K562 (cell line): ENCODE results near the gene SLC25A1. TPM values are rescaled to one million over a fixed set of nuclear protein-coding genes. Genes with fewer than 3 reads are reported as not detected.

Experiments
- ATAC-seq: fragments of 200-7000 bp; cut with Tn5 transposase; 3 replicates; pipeline ENCODE4 v1.9.1; 2020; ENCODE audit warnings: moderate library complexity
- BruUV-seq: library from RNA; stranded (reverse); fragments of 400-500 nt; replicated peaks from 2 replicates; lab custom pipeline; 2021; lab: Mats Ljungman, UMichigan
- CTCF ChIA-PET: fragments of 300-600 bp; formaldehyde crosslinking; extraction: SDS; loops from one replicate; lab custom pipeline; 2021; ENCODE audit warnings: low intra/inter-chr PET ratio; lab: Yijun Ruan, JAX
- POLR2A ChIA-PET: fragments of 300-600, 350-650 bp; sonication (Branson Sonifier 250); formaldehyde crosslinking; extraction: SDS; loops from one replicate; lab custom pipeline; 2021; ENCODE audit warnings: antibody characterized with exemption, inconsistent platforms; lab: Yijun Ruan, JAX
- DNase-seq, 4 experiments: peaks; one replicate each; pipeline versions ENCODE4 v3.0.0 to v3.0.0-alpha.2; 2011 to 2018; ENCODE audit warnings: low spot score in 3 of 4, mixed read lengths in 3 of 4; ENCODE audit errors: extremely low read depth in 1 of 4
- FAIRE-seq: peaks from 2 replicates; lab custom pipeline; 2011; peaks lifted over from hg19 to GRCh38; lab: Jason Lieb, UNC
- H2AFZ ChIP-seq: 2 replicates; pipeline ENCODE4 v1.6.0; 2011; ENCODE audit warnings: low read depth, low read length, control low read depth, inconsistent platforms
- H3K27ac ChIP-seq: fragments of 200-600 bp; 3 replicates; pipeline ENCODE4 v1.8.0; 2011; ENCODE audit warnings: low read depth, mild to moderate bottlenecking, control low read depth, inconsistent platforms, low read length, moderate library complexity, mixed read lengths; ENCODE audit errors: extremely low read depth
- H3K27me3 ChIP-seq, 2 experiments: fragments of 300-600 bp in 1 of 2; 2 replicates in 1 of 2; 3 replicates in 1 of 2; pipeline versions ENCODE4 v1.6.0 to v1.8.0; 2011; ENCODE audit warnings: inconsistent platforms in 2 of 2, low read length in 2 of 2, mild to moderate bottlenecking in 1 of 2, mixed read lengths in 1 of 2, moderate library complexity in 1 of 2; ENCODE audit not compliant: control insufficient read depth in 2 of 2, insufficient read depth in 2 of 2
- H3K36me3 ChIP-seq: fragments of 300-600 bp; 3 replicates; pipeline ENCODE4 v1.8.0; 2011; ENCODE audit warnings: mild to moderate bottlenecking, low read length, inconsistent platforms; ENCODE audit not compliant: control insufficient read depth, insufficient read depth
- H3K4me1 ChIP-seq, 2 experiments: fragments of 200-600 bp in 1 of 2; replicated peaks in 1 of 2; 2 replicates in 1 of 2; 3 replicates in 1 of 2; pipeline versions ENCODE4 v1.5.1 to v1.8.0; 2011; ENCODE audit warnings: inconsistent platforms in 2 of 2, low read length in 2 of 2, mild to moderate bottlenecking in 1 of 2, mixed read lengths in 1 of 2, moderate library complexity in 1 of 2; ENCODE audit not compliant: control insufficient read depth in 2 of 2, insufficient read depth in 2 of 2
- H3K4me2 ChIP-seq: 2 replicates; pipeline ENCODE4 v1.6.1; 2011; ENCODE audit warnings: low read length, control low read depth, inconsistent platforms, mixed read lengths; ENCODE audit not compliant: insufficient read depth
- H3K4me3 ChIP-seq: fragments of 200-600 bp; sonication (generic), shearing (Covaris generic); 2 replicates; pipeline ENCODE4 v1.5.1; 2016; ENCODE audit warnings: control low read depth, inconsistent platforms
- H3K79me2 ChIP-seq: fragments of 200-600 bp; 3 replicates; pipeline ENCODE4 v1.8.0; 2011; ENCODE audit warnings: low read length, inconsistent platforms; ENCODE audit not compliant: control insufficient read depth, insufficient read depth
- H3K9ac ChIP-seq, 2 experiments: 2 replicates each; pipeline versions ENCODE4 v1.6.0 to v1.6.1; 2011; ENCODE audit warnings: low read depth in 2 of 2, low read length in 2 of 2, control low read depth in 1 of 2, inconsistent platforms in 1 of 2, mild to moderate bottlenecking in 1 of 2, mixed read lengths in 1 of 2; ENCODE audit not compliant: insufficient read depth in 1 of 2
- H3K9me1 ChIP-seq: one replicate; pipeline ENCODE4 v1.6.0; 2011; ENCODE audit warnings: inconsistent platforms, mild to moderate bottlenecking, low read length, moderate library complexity; ENCODE audit not compliant: control insufficient read depth, insufficient read depth
- H3K9me3 ChIP-seq: replicated peaks from 2 replicates; pipeline ENCODE4 v1.5.1; 2011; ENCODE audit warnings: low read depth, low read length, inconsistent platforms; ENCODE audit not compliant: control insufficient read depth, insufficient read depth
- H4K20me1 ChIP-seq: replicated peaks from 2 replicates; pipeline ENCODE4 v1.6.1; 2011; ENCODE audit warnings: low read length, inconsistent platforms, mixed read lengths; ENCODE audit not compliant: control insufficient read depth, insufficient read depth
- BCOR ChIP-seq: fragments of 450-650 bp; IDR thresholded peaks from 2 replicates; pipeline ENCODE4 v1.6.1; 2016
- HNRNPLL ChIP-seq: fragments of 200-400 bp; formaldehyde crosslinking; IDR thresholded peaks from 2 replicates; pipeline ENCODE4 v1.6.1; 2017; ENCODE audit warnings: low read length, low read depth, mild to moderate bottlenecking; ENCODE audit not compliant: poor library complexity, severe bottlenecking
- KAT2B ChIP-seq: IDR thresholded peaks from one replicate; pipeline ENCODE4 v1.6.1; 2012; ENCODE audit warnings: low read depth, mild to moderate bottlenecking, control low read depth, inconsistent platforms, low read length, moderate library complexity
- PHB ChIP-seq: fragments of 250-450 bp; sonication (Bioruptor Pico); IDR thresholded peaks from 2 replicates; pipeline ENCODE4 v1.5.0; 2021
- POLR2AphosphoS2 ChIP-seq: IDR thresholded peaks from 2 replicates; pipeline ENCODE4 v1.6.1; 2012; ENCODE audit warnings: low read length, improper control_type of control experiment
- SMARCE1 ChIP-seq: fragments of 450-650 bp; IDR thresholded peaks from 2 replicates; pipeline ENCODE4 v1.7.1; 2016; ENCODE audit warnings: mild to moderate bottlenecking
- ZNF174 ChIP-seq: fragments of 250-450 bp; sonication (Bioruptor Pico); IDR thresholded peaks from 2 replicates; pipeline ENCODE4 v1.4.0; 2020; ENCODE audit warnings: mild to moderate bottlenecking
- ZNF699 ChIP-seq: fragments of 250-450 bp; sonication (Bioruptor Pico); IDR thresholded peaks from 2 replicates; pipeline ENCODE4 v1.8.0; 2021; ENCODE audit warnings: mild to moderate bottlenecking, moderate library complexity; ENCODE audit not compliant: insufficient replicate concordance
- WGBS: fragments of 100-300 bp; shearing (Covaris generic); methylation state at CpG from one replicate; pipeline ENCODE4 v1.1.6; 2016; ENCODE audit warnings: low coverage, mixed read lengths; ENCODE audit not compliant: insufficient coverage; ENCODE audit errors: missing lambda C conversion rate; 5-methylcytosine and 5-hydroxymethylcytosine counted together
- in situ Hi-C: fragments of 300-500 bp; cut with MboI; formaldehyde crosslinking; loops from 4 replicates; pipeline ENCODE4 v1.15.0; 2018; ENCODE audit warnings: inconsistent platforms, mixed read lengths
- intact Hi-C: fragments of 100-400 bp; cut with micrococcal nuclease; formaldehyde crosslinking; loops from 2 replicates; pipeline ENCODE4 v1.14.2; 2022
- polyA plus RNA-seq, 8 experiments: library from polyadenylated mRNA; depleted of rRNA in 4 of 8; stranded (reverse) in 5 of 8; unstranded in 3 of 8; fragments of >200 nt; fragmentation: Nextera tagmentation in 2 of 8; fragmentation: Illumina TruSeq in 1 of 8; extraction: Ambion mirVana in 2 of 8; extraction: Trizol in 1 of 8; gene quantifications; 2 replicates each; pipeline versions ENCODE4 v1.2.1 to v1.2.3, GENCODE V29; 2011 to 2014; ENCODE audit warnings: inconsistent platforms in 1 of 8, missing spikeins in 1 of 8
- total RNA-seq, 7 experiments: library from RNA; depleted of rRNA in 6 of 7; stranded (reverse); fragments of >200 nt in 6 of 7; fragmentation: Illumina TruSeq in 2 of 7; extraction: Trizol in 2 of 7; gene quantifications; 2 replicates each; pipeline versions ENCODE4 v1.2.1 to v1.2.3, GENCODE V29; 2011 to 2021; ENCODE audit warnings: low replicate concordance in 1 of 7
- TF ChIP-seq, protein P1 (sequence below), 2 experiments: fragments of 450-650 bp in 1 of 2; sonication (generic) in 1 of 2; formaldehyde crosslinking in 1 of 2; IDR thresholded peaks; 2 replicates each; pipeline versions ENCODE4 v1.7.1 to v1.9.0; 2016 to 2022; ENCODE audit warnings: inconsistent platforms in 1 of 2, mild to moderate bottlenecking in 1 of 2, missing genetic modification reagents in 1 of 2
- TF ChIP-seq, protein P2 (sequence below), 3 experiments: fragments of 200-800 bp in 1 of 3; fragments of 250-450 bp in 1 of 3; fragments of 450-650 bp in 1 of 3; sonication (Bioruptor Pico) in 1 of 3; sonication (Bioruptor generic) in 1 of 3; formaldehyde crosslinking in 1 of 3; IDR thresholded peaks; 2 replicates each; pipeline versions ENCODE4 v1.6.1 to v1.8.0; 2016 to 2022; ENCODE audit warnings: mild to moderate bottlenecking in 2 of 3, missing genetic modification characterization in 2 of 3, missing compliant biosample characterization in 1 of 3, moderate library complexity in 1 of 3

Gene SLC25A1
- total and polyA plus RNA-seq, 9 of the 15 experiments (the other 6 are each of a cell fraction or from before 2014, with no cell fraction given) = 11.0 to 408 (median 110) TPM

DNA sequence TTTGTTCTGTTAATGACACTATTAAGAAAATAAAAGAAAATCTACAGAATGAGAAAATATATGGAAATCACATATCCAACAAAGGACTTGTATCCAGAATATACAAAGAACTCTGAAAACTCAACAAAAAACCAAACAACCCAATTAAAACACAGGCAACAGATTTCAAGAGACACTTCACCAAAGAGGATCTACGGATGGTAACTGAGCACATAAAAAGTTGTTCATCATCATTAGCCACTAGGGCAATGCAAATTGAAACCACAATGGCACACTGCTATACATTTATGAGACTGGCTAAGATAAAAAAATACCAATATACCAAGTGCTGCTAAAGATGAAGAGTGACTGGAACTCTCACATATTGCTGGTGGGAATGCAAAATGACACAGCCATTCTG, 34.5 kb upstream of the SLC25A1 start:
- H3K27me3 ChIP-seq = peaks cover 34 to 39% of the 10 kb centered on the region in 2 experiments
- H3K79me2 ChIP-seq = no peaks in the 10 kb centered on the region
- WGBS = 15% methylated on average over 1 of the region's 1 CpG
- no peak overlapping the region for H3K9ac ChIP-seq
- no peak for DNase-seq
- FAIRE-seq = no peak
- ChIA-PET CTCF (no interaction called here), POLR2A (interaction anchor here (0.6 kb wide), 1 partner anchor 916 kb away, joined by 3 read pairs; no protein-coding TSS in a partner anchor)
- no peak overlapping the region for H3K4me2 ChIP-seq
- H3K9me1 ChIP-seq = no peaks in the 10 kb centered on the region
- intact Hi-C loops (no loop called here), in situ Hi-C loops (no loop called here)
- 0 out of 2 replicates have a peak, but pooled peaks cover 7% of the 10 kb centered on the region for H4K20me1 ChIP-seq
- no peak overlapping the region for H2AFZ ChIP-seq
- H3K36me3 ChIP-seq = no peaks in the 10 kb centered on the region
- no peak for ATAC-seq
- peaks cover 3 to 7% of the 10 kb centered on the region in 2 experiments for H3K4me1 ChIP-seq
- no TSS peak for BruUV-seq
- H3K27ac ChIP-seq = no peak overlapping the region
- H3K9me3 ChIP-seq = no peaks in the 10 kb centered on the region
- no peak overlapping the region for H3K4me3 ChIP-seq
- TF ChIP-seq ZNF174 (CRISPR knock-in tag) (no peak), POLR2AphosphoS2 (no peak), HNRNPLL (no peak), BCOR (no peak), SMARCE1 (no peak), KAT2B (no peak), PHB (CRISPR knock-in tag) (no peak), ZNF699 (CRISPR knock-in tag) (peak; percentile 73)
- TF ChIP-seq, protein P1, sequence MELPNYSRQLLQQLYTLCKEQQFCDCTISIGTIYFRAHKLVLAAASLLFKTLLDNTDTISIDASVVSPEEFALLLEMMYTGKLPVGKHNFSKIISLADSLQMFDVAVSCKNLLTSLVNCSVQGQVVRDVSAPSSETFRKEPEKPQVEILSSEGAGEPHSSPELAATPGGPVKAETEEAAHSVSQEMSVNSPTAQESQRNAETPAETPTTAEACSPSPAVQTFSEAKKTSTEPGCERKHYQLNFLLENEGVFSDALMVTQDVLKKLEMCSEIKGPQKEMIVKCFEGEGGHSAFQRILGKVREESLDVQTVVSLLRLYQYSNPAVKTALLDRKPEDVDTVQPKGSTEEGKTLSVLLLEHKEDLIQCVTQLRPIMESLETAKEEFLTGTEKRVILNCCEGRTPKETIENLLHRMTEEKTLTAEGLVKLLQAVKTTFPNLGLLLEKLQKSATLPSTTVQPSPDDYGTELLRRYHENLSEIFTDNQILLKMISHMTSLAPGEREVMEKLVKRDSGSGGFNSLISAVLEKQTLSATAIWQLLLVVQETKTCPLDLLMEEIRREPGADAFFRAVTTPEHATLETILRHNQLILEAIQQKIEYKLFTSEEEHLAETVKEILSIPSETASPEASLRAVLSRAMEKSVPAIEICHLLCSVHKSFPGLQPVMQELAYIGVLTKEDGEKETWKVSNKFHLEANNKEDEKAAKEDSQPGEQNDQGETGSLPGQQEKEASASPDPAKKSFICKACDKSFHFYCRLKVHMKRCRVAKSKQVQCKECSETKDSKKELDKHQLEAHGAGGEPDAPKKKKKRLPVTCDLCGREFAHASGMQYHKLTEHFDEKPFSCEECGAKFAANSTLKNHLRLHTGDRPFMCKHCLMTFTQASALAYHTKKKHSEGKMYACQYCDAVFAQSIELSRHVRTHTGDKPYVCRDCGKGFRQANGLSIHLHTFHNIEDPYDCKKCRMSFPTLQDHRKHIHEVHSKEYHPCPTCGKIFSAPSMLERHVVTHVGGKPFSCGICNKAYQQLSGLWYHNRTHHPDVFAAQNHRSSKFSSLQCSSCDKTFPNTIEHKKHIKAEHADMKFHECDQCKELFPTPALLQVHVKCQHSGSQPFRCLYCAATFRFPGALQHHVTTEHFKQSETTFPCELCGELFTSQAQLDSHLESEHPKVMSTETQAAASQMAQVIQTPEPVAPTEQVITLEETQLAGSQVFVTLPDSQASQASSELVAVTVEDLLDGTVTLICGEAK (IDR thresholded peaks at IDR 0.05) = no peak
- TF ChIP-seq, protein P1 (CRISPR knock-in tag; IDR thresholded peaks at IDR 0.05) = no peak
- TF ChIP-seq, protein P2, sequence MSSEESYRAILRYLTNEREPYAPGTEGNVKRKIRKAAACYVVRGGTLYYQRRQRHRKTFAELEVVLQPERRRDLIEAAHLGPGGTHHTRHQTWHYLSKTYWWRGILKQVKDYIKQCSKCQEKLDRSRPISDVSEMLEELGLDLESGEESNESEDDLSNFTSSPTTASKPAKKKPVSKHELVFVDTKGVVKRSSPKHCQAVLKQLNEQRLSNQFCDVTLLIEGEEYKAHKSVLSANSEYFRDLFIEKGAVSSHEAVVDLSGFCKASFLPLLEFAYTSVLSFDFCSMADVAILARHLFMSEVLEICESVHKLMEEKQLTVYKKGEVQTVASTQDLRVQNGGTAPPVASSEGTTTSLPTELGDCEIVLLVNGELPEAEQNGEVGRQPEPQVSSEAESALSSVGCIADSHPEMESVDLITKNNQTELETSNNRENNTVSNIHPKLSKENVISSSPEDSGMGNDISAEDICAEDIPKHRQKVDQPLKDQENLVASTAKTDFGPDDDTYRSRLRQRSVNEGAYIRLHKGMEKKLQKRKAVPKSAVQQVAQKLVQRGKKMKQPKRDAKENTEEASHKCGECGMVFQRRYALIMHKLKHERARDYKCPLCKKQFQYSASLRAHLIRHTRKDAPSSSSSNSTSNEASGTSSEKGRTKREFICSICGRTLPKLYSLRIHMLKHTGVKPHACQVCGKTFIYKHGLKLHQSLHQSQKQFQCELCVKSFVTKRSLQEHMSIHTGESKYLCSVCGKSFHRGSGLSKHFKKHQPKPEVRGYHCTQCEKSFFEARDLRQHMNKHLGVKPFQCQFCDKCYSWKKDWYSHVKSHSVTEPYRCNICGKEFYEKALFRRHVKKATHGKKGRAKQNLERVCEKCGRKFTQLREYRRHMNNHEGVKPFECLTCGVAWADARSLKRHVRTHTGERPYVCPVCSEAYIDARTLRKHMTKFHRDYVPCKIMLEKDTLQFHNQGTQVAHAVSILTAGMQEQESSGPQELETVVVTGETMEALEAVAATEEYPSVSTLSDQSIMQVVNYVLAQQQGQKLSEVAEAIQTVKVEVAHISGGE (CRISPR knock-in tag; IDR thresholded peaks at IDR 0.05) = no peak
